Measurements from ENCODE around the gene DHRS2. TPM values are rescaled to one million over a fixed set of nuclear protein-coding genes. Genes with fewer than 3 reads are reported as not detected.
A peak's percentile ranks its signal among the peaks of the same experiment; 100 is the strongest.
"Not testable (repeated sequence)": the region's sequence is repeated elsewhere in the genome, so short reads cannot be mapped to it uniquely, and the experiment has no call there.

Gene DHRS2
- total RNA-seq, 3 donors from 2014 or later = 0.26 to 0.34 TPM; not detected in 1

GRCh38 chr14:23630687-23631086 lies 5.5 kb upstream of the DHRS2 start:
- H3K9me3 ChIP-seq = peaks cover 1% of the 10 kb centered on the region
- H3K4me3 ChIP-seq = no peak overlapping the region
- intact Hi-C loops (cut with DNase I, micrococcal nuclease) = loop anchor here in 1 of 2 donors (10.0 kb wide), 1 partner anchor 274 kb away; no protein-coding TSS in a partner anchor
- no peak for DNase-seq
- no peaks in the 10 kb centered on the region for H3K4me1 ChIP-seq (ENCODE audit: low read depth)
- ATAC-seq = no peak
- TF ChIP-seq CTCF (IDR thresholded peaks at IDR 0.05) = no peak
- no peaks in the 10 kb centered on the region for H3K36me3 ChIP-seq (ENCODE audit: low read depth)

- intact Hi-C loops (cut with DNase I, micrococcal nuclease) = loop anchor here in 1 of 2 donors (10.0 kb wide), 1 partner anchor 274 kb away; no protein-coding TSS in a partner anchor
- Histone ChIP-seq H3K4me3 (no peak overlapping the region), H3K9me3 (no peaks in the 10 kb centered on the region), H3K4me1 (ENCODE audit: low read depth) (no peaks in the 10 kb centered on the region), H3K36me3 (ENCODE audit: low read depth) (no peaks in the 10 kb centered on the region)
- DNase-seq (no peak), ATAC-seq (no peak)
- TF ChIP-seq CTCF (IDR thresholded peaks at IDR 0.05) = no peak
Observed at GRCh38 chr14:23631234-23631633, 4.9 kb upstream of the DHRS2 start.

- TF ChIP-seq CTCF (IDR thresholded peaks at IDR 0.05) = peak; percentile 86
- intact Hi-C loops (cut with DNase I, micrococcal nuclease) = loop anchor here in 1 of 2 donors (10.0 kb wide), 1 partner anchor 273 kb away; no protein-coding TSS in a partner anchor
- DNase-seq (peak in 2 of 3 donors; percentile 67 to 85), ATAC-seq (peak; percentile 97)
- no peaks in the 10 kb centered on the region for H3K9me3 ChIP-seq
- no peak overlapping the region for H3K4me3 ChIP-seq
- no peaks in the 10 kb centered on the region for H3K36me3 ChIP-seq (ENCODE audit: low read depth)
- no peaks in the 10 kb centered on the region for H3K4me1 ChIP-seq (ENCODE audit: low read depth)
Observed at GRCh38 chr14:23631702-23632460, 4.3 kb upstream of the DHRS2 start.

GRCh38 chr14:23632461-23633159 lies 3.6 kb upstream of the DHRS2 start:
- Histone ChIP-seq H3K36me3 (ENCODE audit: low read depth) (no peaks in the 10 kb centered on the region), H3K9me3 (no peaks in the 10 kb centered on the region), H3K4me1 (ENCODE audit: low read depth) (no peaks in the 10 kb centered on the region), H3K4me3 (no peak overlapping the region)
- ATAC-seq = no peak
- no peak for DNase-seq
- TF ChIP-seq CTCF (IDR thresholded peaks at IDR 0.05) = no peak
- intact Hi-C loops (cut with DNase I, micrococcal nuclease) = loop anchor here in 1 of 2 donors (10.0 kb wide), 1 partner anchor 272 kb away; no protein-coding TSS in a partner anchor

- Histone ChIP-seq H3K9me3 (no peaks in the 10 kb centered on the region), H3K4me1 (ENCODE audit: low read depth) (no peaks in the 10 kb centered on the region), H3K4me3 (no peak overlapping the region), H3K36me3 (ENCODE audit: low read depth) (no peaks in the 10 kb centered on the region)
- ATAC-seq (peak; percentile 5), DNase-seq (no peak)
- intact Hi-C loops (cut with DNase I, micrococcal nuclease) = loop anchor here in 1 of 2 donors (10.0 kb wide), 1 partner anchor 272 kb away; no protein-coding TSS in a partner anchor
- TF ChIP-seq CTCF (IDR thresholded peaks at IDR 0.05) = no peak
Observed at GRCh38 chr14:23633160-23633701, 2.9 kb upstream of the DHRS2 start.

- not testable (repeated sequence) for H3K36me3 ChIP-seq (ENCODE audit: low read depth); ATAC-seq; H3K9me3 ChIP-seq; H3K4me3 ChIP-seq; H3K4me1 ChIP-seq (ENCODE audit: low read depth); DNase-seq
- intact Hi-C loops (cut with DNase I, micrococcal nuclease) = loop anchor here in 1 of 2 donors (10.0 kb wide), 1 partner anchor 270 kb away; no protein-coding TSS in a partner anchor
Observed at GRCh38 chr14:23634698-23635412, 1.3 kb upstream of the DHRS2 start.

GRCh38 chr14:23637312-23637654 lies 1.1 kb downstream of the DHRS2 start:
- DNase-seq; H3K4me3 ChIP-seq; H3K4me1 ChIP-seq (ENCODE audit: low read depth); ATAC-seq; H3K36me3 ChIP-seq (ENCODE audit: low read depth); H3K9me3 ChIP-seq: not testable (repeated sequence)
- intact Hi-C loops (cut with DNase I, micrococcal nuclease) = loop anchor here in 1 of 2 donors (10.0 kb wide), 1 partner anchor 268 kb away; no protein-coding TSS in a partner anchor
